IMR-90 (cell line): Measurements from ENCODE around the gene BEGAIN. TPM values are rescaled to one million over a fixed set of nuclear protein-coding genes. Genes with fewer than 3 reads are reported as not detected.

ENCODE experiments used
- ATAC-seq: fragments of 200-7000 bp; cut with Tn5 transposase; 2 replicates; pipeline ENCODE4 v1.9.1; 2020; ENCODE audit warnings: low read depth, mild to moderate bottlenecking, moderate library complexity
- BruUV-seq: library from RNA; stranded (reverse); fragments of 400-500 nt; replicated peaks from 2 replicates; lab custom pipeline; 2021; lab: Mats Ljungman, UMichigan
- CTCF ChIA-PET: fragments of 300-600 bp; formaldehyde crosslinking; extraction: SDS; loops from one replicate; lab custom pipeline; 2021; ENCODE audit warnings: antibody characterized with exemption; lab: Yijun Ruan, JAX
- POLR2A ChIA-PET: fragments of 300-600 bp; sonication (Branson Sonifier 250); formaldehyde crosslinking; loops from one replicate; lab custom pipeline; 2022; ENCODE audit warnings: antibody characterized with exemption; ENCODE audit not compliant: unreplicated experiment; lab: Charles Lee
- DNase-seq: peaks from one replicate; pipeline ENCODE4 v3.0.0; 2013
- H2AFZ ChIP-seq: replicated peaks from 2 replicates; pipeline ENCODE3; 2013; ENCODE audit warnings: low read length, mild to moderate bottlenecking; ENCODE audit not compliant: poor library complexity
- H2AK5ac ChIP-seq: 2 replicates; pipeline ENCODE4 v1.6.1; 2013; ENCODE audit warnings: low read depth, low read length, inconsistent platforms
- H2AK9ac ChIP-seq: replicated peaks from 2 replicates; pipeline ENCODE3; 2013; ENCODE audit warnings: mild to moderate bottlenecking, low read depth, low read length, moderate library complexity; ENCODE audit not compliant: poor library complexity
- H2BK120ac ChIP-seq: 2 replicates; pipeline ENCODE4 v1.6.1; 2013; ENCODE audit warnings: low read depth, low read length, inconsistent platforms
- H2BK15ac ChIP-seq: 3 replicates; pipeline ENCODE4 v1.6.1; 2013; ENCODE audit warnings: low read depth, low read length, inconsistent platforms
- H2BK20ac ChIP-seq: 2 replicates; pipeline ENCODE4 v1.6.1; 2013; ENCODE audit warnings: low read depth, mild to moderate bottlenecking, inconsistent platforms, low read length, moderate library complexity
- H2BK5ac ChIP-seq: 2 replicates; pipeline ENCODE4 v1.6.1; 2013; ENCODE audit warnings: mild to moderate bottlenecking, low read depth, low read length, inconsistent platforms; ENCODE audit not compliant: poor library complexity, severe bottlenecking
- H3K14ac ChIP-seq: replicated peaks from 2 replicates; pipeline ENCODE4 v1.6.1; 2013; ENCODE audit warnings: low read depth, low read length, inconsistent platforms
- H3K18ac ChIP-seq: 2 replicates; pipeline ENCODE4 v1.6.1; 2013; ENCODE audit warnings: low read depth, low read length, control low read depth
- H3K23ac ChIP-seq: 2 replicates; pipeline ENCODE4 v1.6.1; 2013; ENCODE audit warnings: low read depth, low read length, inconsistent platforms
- H3K27ac ChIP-seq: 2 replicates; pipeline ENCODE4 v1.5.1; 2013; ENCODE audit warnings: mild to moderate bottlenecking, control low read depth, low read length; ENCODE audit not compliant: insufficient read depth
- H3K27me3 ChIP-seq: 2 replicates; pipeline ENCODE4 v1.6.1; 2013; ENCODE audit warnings: low read length; ENCODE audit not compliant: control insufficient read depth, insufficient read depth
- H3K36me3 ChIP-seq: 2 replicates; pipeline ENCODE4 v1.6.1; 2013; ENCODE audit warnings: low read length, mixed read lengths; ENCODE audit not compliant: control insufficient read depth, insufficient read depth
- H3K4ac ChIP-seq: 2 replicates; pipeline ENCODE4 v1.6.1; 2013; ENCODE audit warnings: low read depth, low read length, inconsistent platforms
- H3K4me1 ChIP-seq: 2 replicates; pipeline ENCODE4 v1.6.1; 2013; ENCODE audit warnings: low read length, mixed read lengths; ENCODE audit not compliant: control insufficient read depth, insufficient read depth
- H3K4me2 ChIP-seq: 2 replicates; pipeline ENCODE4 v1.6.1; 2013; ENCODE audit warnings: low read depth, mild to moderate bottlenecking, control low read depth, low read length, moderate library complexity
- H3K4me3 ChIP-seq: 2 replicates; pipeline ENCODE4 v1.5.1; 2013; ENCODE audit warnings: low read depth, mild to moderate bottlenecking, control low read depth, low read length, moderate library complexity; ENCODE audit not compliant: insufficient read depth
- H3K56ac ChIP-seq: 2 replicates; pipeline ENCODE4 v1.6.1; 2013; ENCODE audit warnings: low read length, inconsistent platforms; ENCODE audit not compliant: insufficient read depth; ENCODE audit errors: extremely low read depth
- H3K79me1 ChIP-seq, 2 experiments: 2 replicates each; pipeline ENCODE4 v1.6.1; 2013; ENCODE audit warnings: low read length in 2 of 2, inconsistent platforms in 1 of 2, low read depth in 1 of 2
- H3K9ac ChIP-seq: 2 replicates; pipeline ENCODE4 v1.6.1; 2013; ENCODE audit warnings: low read depth, low read length, control low read depth
- H3K9me1 ChIP-seq: 2 replicates; pipeline ENCODE4 v1.6.1; 2013; ENCODE audit warnings: low read length, inconsistent platforms; ENCODE audit not compliant: insufficient read depth
- H3K9me3 ChIP-seq: 2 replicates; pipeline ENCODE4 v1.6.1; 2013; ENCODE audit warnings: low read length; ENCODE audit not compliant: control insufficient read depth, insufficient read depth
- H4K20me1 ChIP-seq: 2 replicates; pipeline ENCODE4 v1.6.1; 2013; ENCODE audit warnings: low read length, inconsistent platforms; ENCODE audit not compliant: insufficient read depth
- H4K5ac ChIP-seq: 2 replicates; pipeline ENCODE4 v1.6.1; 2013; ENCODE audit warnings: mild to moderate bottlenecking, low read depth, low read length, control low read depth
- H4K8ac ChIP-seq, 2 experiments: 2 replicates each; pipeline ENCODE4 v1.6.1; 2013; ENCODE audit warnings: low read depth in 2 of 2, low read length in 2 of 2, control low read depth in 1 of 2, inconsistent platforms in 1 of 2
- H4K91ac ChIP-seq: 2 replicates; pipeline ENCODE4 v1.6.1; 2013; ENCODE audit warnings: low read depth, low read length, inconsistent platforms; ENCODE audit not compliant: insufficient read depth
- BHLHE40 ChIP-seq: fragments of 150-350 bp; IDR thresholded peaks from 2 replicates; pipeline ENCODE4 v1.6.1; 2016; ENCODE audit warnings: mild to moderate bottlenecking, low read depth, low read length
- FOS ChIP-seq: fragments of 150-350 bp; IDR thresholded peaks from 2 replicates; pipeline ENCODE4 v1.6.1; 2016; ENCODE audit warnings: low read depth, low read length
- MAZ ChIP-seq: IDR thresholded peaks from 2 replicates; pipeline ENCODE4 v1.6.1; 2012; ENCODE audit warnings: low read depth, mild to moderate bottlenecking, low read length, improper control_type of control experiment, moderate library complexity, borderline replicate concordance
- MXI1 ChIP-seq: IDR thresholded peaks from 2 replicates; pipeline ENCODE4 v1.6.1; 2012; ENCODE audit warnings: low read depth, mild to moderate bottlenecking, low read length, moderate library complexity, borderline replicate concordance
- POLR2A ChIP-seq: IDR thresholded peaks from 2 replicates; pipeline ENCODE4 v1.6.1; 2012; ENCODE audit warnings: mild to moderate bottlenecking, low read depth, low read length
- RAD21 ChIP-seq: IDR thresholded peaks from 2 replicates; pipeline ENCODE4 v1.6.1; 2012; ENCODE audit warnings: low read length, improper control_type of control experiment
- RCOR1 ChIP-seq: IDR thresholded peaks from 2 replicates; pipeline ENCODE4 v1.6.1; 2012; ENCODE audit warnings: mild to moderate bottlenecking, low read length, improper control_type of control experiment; ENCODE audit not compliant: insufficient replicate concordance
- WGBS, 2 experiments: methylation state at CpG; one replicate each; pipeline versions ENCODE4 v1.1.5 to v1.1.7; 2013; ENCODE audit warnings: missing lambda C conversion rate in 2 of 2; ENCODE audit not compliant: insufficient read length in 1 of 2; ENCODE audit errors: extremely low coverage in 2 of 2; 5-methylcytosine and 5-hydroxymethylcytosine counted together
- dilution Hi-C: fragments of 300-500 bp; cut with HindIII; formaldehyde crosslinking; loops from one replicate; pipeline ENCODE4 v1.14.3; 2018; ENCODE audit warnings: low sequenced_read_pairs; ENCODE audit not compliant: unreplicated experiment
- in situ Hi-C: fragments of 300-500 bp; cut with MboI; formaldehyde crosslinking; loops from 3 replicates; pipeline ENCODE4 v1.14.3; 2019; ENCODE audit warnings: low sequenced_read_pairs, inconsistent platforms, mixed read lengths
- intact Hi-C: fragments of 100-400 bp; cut with micrococcal nuclease; formaldehyde crosslinking; loops from 2 replicates; pipeline ENCODE4 v1.10.0; 2022
- polyA plus RNA-seq, 3 experiments: library from polyadenylated mRNA; depleted of rRNA; stranded (reverse); fragments of >200 nt; gene quantifications; 2 replicates each; pipeline ENCODE4 v1.2.3, GENCODE V29; 2012; ENCODE audit warnings: low replicate concordance in 1 of 3
- total RNA-seq: library from RNA; depleted of rRNA; stranded (reverse); fragments of >200 nt; gene quantifications from 2 replicates; pipeline ENCODE4 v1.2.3, GENCODE V29; 2012

BEGAIN gene
- total and polyA plus RNA-seq, 2 of the 4 experiments (the other 2 are of a cell fraction) = 0.18 to 0.99 TPM

- Histone ChIP-seq H3K4ac (no peak overlapping the region), H3K36me3 (no peaks in the 10 kb centered on the region), H3K4me3 (no peak overlapping the region), H4K91ac (no peak overlapping the region), H3K9ac (no peak overlapping the region), H4K8ac (no peak overlapping the region), H2BK15ac (no peak overlapping the region), H2AFZ (no peak overlapping the region), H2BK5ac (no peak overlapping the region), H4K20me1 (no peaks in the 10 kb centered on the region), H2BK120ac (no peak overlapping the region), H3K4me2 (no peak overlapping the region), H2BK20ac (no peak overlapping the region), H3K14ac (no peak overlapping the region), H2AK5ac (no peak overlapping the region), H4K5ac (no peak overlapping the region), H2AK9ac (no peak overlapping the region), H3K9me3 (no peaks in the 10 kb centered on the region), H3K27ac (no peak overlapping the region), H3K9me1 (no peaks in the 10 kb centered on the region), H3K56ac (no peak overlapping the region), H3K27me3 (peaks cover 84% of the 10 kb centered on the region), H3K18ac (no peak overlapping the region), H3K79me1 (no peaks in the 10 kb centered on the region), H3K4me1 (peaks cover 3% of the 10 kb centered on the region; the same call in 1 of the 2 replicates), H3K23ac (no peak overlapping the region)
- DNase-seq (no peak), ATAC-seq (no peak)
- in situ Hi-C loops (no loop called here), intact Hi-C loops (no loop called here), dilution Hi-C loops (no loop called here)
- TF ChIP-seq BHLHE40 = no peak
- TF ChIP-seq RCOR1 = no peak
- no peak for TF ChIP-seq POLR2A
- no peak for TF ChIP-seq RAD21
- TF ChIP-seq MXI1 = no peak
- no peak for TF ChIP-seq FOS
- TF ChIP-seq MAZ = no peak
- ChIA-PET POLR2A (no interaction called here), CTCF (no interaction called here)
- WGBS, 2 experiments = 91% methylated on average over 6 of the region's 11 CpGs; no CpG with 5 or more reads in 1 of the 2 experiments
- BruUV-seq = no TSS peak
Observed at GRCh38 chr14:100566119-100566518, 21.1 kb downstream of the BEGAIN start.
